Small intestine (tissue), 7 donors: Measurements from ENCODE around the gene MSI2. TPM values are rescaled to one million over a fixed set of nuclear protein-coding genes. Genes with fewer than 3 reads are reported as not detected.

Source experiments
- DNase-seq, 2 donors: peaks; one replicate each; pipeline versions ENCODE4 v3.0.0 to v3.0.0-alpha.2; 2013
- FAIRE-seq: peaks from 2 replicates; lab custom pipeline; 2012; peaks lifted over from hg19 to GRCh38; lab: Jason Lieb, UNC
- H3K27ac ChIP-seq, 3 donors: one replicate each; pipeline ENCODE4 v1.5.1; 2013; ENCODE audit warnings: low read length in 2 of 3, mild to moderate bottlenecking in 2 of 3, control low read depth in 1 of 3, inconsistent platforms in 1 of 3, low read depth in 1 of 3, moderate library complexity in 1 of 3
- H3K27me3 ChIP-seq, 3 donors: one replicate each; pipeline ENCODE4 v1.6.1; 2013; ENCODE audit warnings: low read length in 3 of 3, inconsistent platforms in 1 of 3; ENCODE audit not compliant: control insufficient read depth in 3 of 3, insufficient read depth in 3 of 3
- H3K36me3 ChIP-seq, 3 donors: one replicate each; pipeline ENCODE4 v1.6.1; 2013; ENCODE audit warnings: low read length in 3 of 3, inconsistent platforms in 1 of 3, low read depth in 1 of 3, mild to moderate bottlenecking in 1 of 3, moderate library complexity in 1 of 3; ENCODE audit not compliant: control insufficient read depth in 3 of 3, insufficient read depth in 2 of 3
- H3K4me1 ChIP-seq, 3 donors: one replicate each; pipeline ENCODE4 v1.6.1; 2013; ENCODE audit warnings: low read length in 2 of 3, inconsistent platforms in 1 of 3, low read depth in 1 of 3, mild to moderate bottlenecking in 1 of 3, moderate library complexity in 1 of 3; ENCODE audit not compliant: control insufficient read depth in 3 of 3, insufficient read depth in 2 of 3
- H3K4me3 ChIP-seq, 3 donors: one replicate each; pipeline ENCODE4 v1.5.1; 2013; ENCODE audit warnings: low read length in 3 of 3, control low read depth in 1 of 3, inconsistent platforms in 1 of 3, low read depth in 1 of 3, mild to moderate bottlenecking in 1 of 3, moderate library complexity in 1 of 3
- H3K9me3 ChIP-seq, 2 donors: one replicate each; pipeline ENCODE4 v1.6.1; 2013; ENCODE audit warnings: low read depth in 1 of 2, low read length in 1 of 2; ENCODE audit not compliant: control insufficient read depth in 2 of 2, insufficient read depth in 1 of 2
- WGBS, 3 donors: extraction: QIAGEN DNeasy Blood & Tissue Kit; methylation state at CpG; one replicate each; pipeline ENCODE4 v1.1.7; 2013; 5-methylcytosine and 5-hydroxymethylcytosine counted together
- polyA plus RNA-seq, 4 donors: library from polyadenylated mRNA; stranded (reverse) in 3 of 4; unstranded in 1 of 4; fragments of 200-250 nt in 3 of 4; fragments of 120-200 nt in 1 of 4; gene quantifications; one replicate each; pipeline versions ENCODE4 v1.2.1 to v1.2.3, GENCODE V29; 2013
- donor health status: healthy with polysubstance abuse.
- donor health status: control.
- donor health status: control.
- donor health status: Bipolar disorder and iron deficiency.
- donor health status: healthy.

The MSI2 gene
- polyA plus RNA-seq, 4 donors: 5.1 to 49.4 (median 12.6) TPM

GRCh38 chr17:57657211-57657610 is 400.9 kb downstream of the MSI2 start:
- WGBS, 3 donors: 88 to 91% (median 90%) methylated on average over 2 of the region's 2 CpGs
- Histone ChIP-seq H3K4me1 (peaks cover 0 to under 1% (median 0%) of the 10 kb centered on the region in 3 donors), H3K36me3 (peaks cover 0 to 44% (median 0%) of the 10 kb centered on the region in 3 donors), H3K27me3 (no peaks in the 10 kb centered on the region), H3K27ac (no peak overlapping the region), H3K9me3 (no peaks in the 10 kb centered on the region), H3K4me3 (no peak overlapping the region)
- FAIRE-seq: no peak
- DNase-seq: no peak

- 85 to 93% (median 92%) methylated on average over 2 of the region's 2 CpGs for WGBS, 3 donors
- no peak overlapping the region for H3K4me3 ChIP-seq
Observed at GRCh38 chr17:57662041-57662440, 405.7 kb downstream of the MSI2 start.

GRCh38 chr17:57662644-57663308 is 406.5 kb downstream of the MSI2 start:
- peaks cover 0 to 41% (median 0%) of the 10 kb centered on the region in 3 donors for H3K36me3 ChIP-seq
- DNase-seq (peak; percentile 90 to 91), FAIRE-seq (no peak)
- H3K4me3 ChIP-seq: peak overlapping the region in 1 of 3 donors; percentile 28
- no peaks in the 10 kb centered on the region for H3K9me3 ChIP-seq
- H3K27me3 ChIP-seq: no peaks in the 10 kb centered on the region
- H3K4me1 ChIP-seq: peaks cover 0 to 23% (median 0%) of the 10 kb centered on the region in 3 donors
- WGBS, 3 donors: 10 to 28% (median 22%) methylated on average over 21 of the region's 21 CpGs
- H3K27ac ChIP-seq: peak overlapping the region in 2 of 3 donors; percentile 38 to 54

More at GRCh38 chr17:57662041-57662440, 405.7 kb downstream of the MSI2 start:
- Histone ChIP-seq H3K9me3 (no peaks in the 10 kb centered on the region), H3K27me3 (no peaks in the 10 kb centered on the region), H3K36me3 (peaks cover 0 to 36% (median 0%) of the 10 kb centered on the region in 3 donors), H3K27ac (peak overlapping the region in 1 of 3 donors; percentile 5), H3K4me1 (peaks cover 0 to 23% (median 0%) of the 10 kb centered on the region in 3 donors)
- DNase-seq (no peak), FAIRE-seq (no peak)

- H3K27me3 ChIP-seq: no peaks in the 10 kb centered on the region
- H3K4me3 ChIP-seq: peak overlapping the region in 1 of 3 donors; percentile 28
- H3K4me1 ChIP-seq: peaks cover 0 to 23% (median 0%) of the 10 kb centered on the region in 3 donors
- no peak for FAIRE-seq
- 51 to 76% (median 58%) methylated on average over 14 of the region's 14 CpGs for WGBS, 3 donors
- H3K27ac ChIP-seq: peak overlapping the region in 2 of 3 donors; percentile 54 to 82
- no peaks in the 10 kb centered on the region for H3K9me3 ChIP-seq
- H3K36me3 ChIP-seq: peaks cover 0 to 36% (median 0%) of the 10 kb centered on the region in 3 donors
- no peak for DNase-seq
Observed at GRCh38 chr17:57663326-57664070, 407.2 kb downstream of the MSI2 start.

GRCh38 chr17:57665128-57665527 is 408.8 kb downstream of the MSI2 start:
- no peak for DNase-seq
- no peaks in the 10 kb centered on the region for H3K9me3 ChIP-seq
- H3K27me3 ChIP-seq: no peaks in the 10 kb centered on the region
- peaks cover 0 to 41% (median 0%) of the 10 kb centered on the region in 3 donors for H3K36me3 ChIP-seq
- 65 to 75% (median 71%) methylated on average over 5 of the region's 5 CpGs for WGBS, 3 donors
- H3K27ac ChIP-seq: peak overlapping the region in 1 of 3 donors; percentile 66
- no peak for FAIRE-seq
- peaks cover 0 to 23% (median 0%) of the 10 kb centered on the region in 3 donors for H3K4me1 ChIP-seq
- no peak overlapping the region for H3K4me3 ChIP-seq

- FAIRE-seq: no peak
- H3K9me3 ChIP-seq: no peaks in the 10 kb centered on the region
- peak overlapping the region in 1 of 3 donors; percentile 3 for H3K27ac ChIP-seq
- H3K4me1 ChIP-seq: peaks cover 0 to 23% (median 0%) of the 10 kb centered on the region in 3 donors
- no peaks in the 10 kb centered on the region for H3K27me3 ChIP-seq
- DNase-seq: no peak
- WGBS, 3 donors: 79 to 84% (median 79%) methylated on average over 4 of the region's 4 CpGs
- H3K36me3 ChIP-seq: peaks cover 0 to 38% (median 0%) of the 10 kb centered on the region in 3 donors
- H3K4me3 ChIP-seq: no peak overlapping the region
Observed at GRCh38 chr17:57665696-57666095, 409.4 kb downstream of the MSI2 start.

- WGBS, 3 donors: 83 to 84% (median 84%) methylated on average over 5 of the region's 5 CpGs
- H3K4me3 ChIP-seq: no peak overlapping the region
- no peaks in the 10 kb centered on the region for H3K9me3 ChIP-seq
- peaks cover 0 to 36% (median 0%) of the 10 kb centered on the region in 3 donors for H3K36me3 ChIP-seq
- DNase-seq: no peak
- peaks cover 0 to 23% (median 0%) of the 10 kb centered on the region in 3 donors for H3K4me1 ChIP-seq
- no peak for FAIRE-seq
- H3K27ac ChIP-seq: peak overlapping the region in 1 of 3 donors; percentile 3
- no peaks in the 10 kb centered on the region for H3K27me3 ChIP-seq
Observed at GRCh38 chr17:57666201-57666870, 410.0 kb downstream of the MSI2 start.

- no peak overlapping the region for H3K4me3 ChIP-seq
- no peak for FAIRE-seq
- H3K27ac ChIP-seq: no peak overlapping the region
- peaks cover 0 to 23% (median 0%) of the 10 kb centered on the region in 3 donors for H3K4me1 ChIP-seq
- WGBS, 3 donors: 88 to 96% (median 91%) methylated on average over 6 of the region's 6 CpGs
- H3K9me3 ChIP-seq: no peaks in the 10 kb centered on the region
- no peaks in the 10 kb centered on the region for H3K27me3 ChIP-seq
- H3K36me3 ChIP-seq: peaks cover 0 to 36% (median 0%) of the 10 kb centered on the region in 3 donors
- no peak for DNase-seq
Observed at GRCh38 chr17:57666946-57667345, 410.6 kb downstream of the MSI2 start.
